ENCODE results near the gene TMPRSS13.

- TF ChIP-seq, protein P1, sequence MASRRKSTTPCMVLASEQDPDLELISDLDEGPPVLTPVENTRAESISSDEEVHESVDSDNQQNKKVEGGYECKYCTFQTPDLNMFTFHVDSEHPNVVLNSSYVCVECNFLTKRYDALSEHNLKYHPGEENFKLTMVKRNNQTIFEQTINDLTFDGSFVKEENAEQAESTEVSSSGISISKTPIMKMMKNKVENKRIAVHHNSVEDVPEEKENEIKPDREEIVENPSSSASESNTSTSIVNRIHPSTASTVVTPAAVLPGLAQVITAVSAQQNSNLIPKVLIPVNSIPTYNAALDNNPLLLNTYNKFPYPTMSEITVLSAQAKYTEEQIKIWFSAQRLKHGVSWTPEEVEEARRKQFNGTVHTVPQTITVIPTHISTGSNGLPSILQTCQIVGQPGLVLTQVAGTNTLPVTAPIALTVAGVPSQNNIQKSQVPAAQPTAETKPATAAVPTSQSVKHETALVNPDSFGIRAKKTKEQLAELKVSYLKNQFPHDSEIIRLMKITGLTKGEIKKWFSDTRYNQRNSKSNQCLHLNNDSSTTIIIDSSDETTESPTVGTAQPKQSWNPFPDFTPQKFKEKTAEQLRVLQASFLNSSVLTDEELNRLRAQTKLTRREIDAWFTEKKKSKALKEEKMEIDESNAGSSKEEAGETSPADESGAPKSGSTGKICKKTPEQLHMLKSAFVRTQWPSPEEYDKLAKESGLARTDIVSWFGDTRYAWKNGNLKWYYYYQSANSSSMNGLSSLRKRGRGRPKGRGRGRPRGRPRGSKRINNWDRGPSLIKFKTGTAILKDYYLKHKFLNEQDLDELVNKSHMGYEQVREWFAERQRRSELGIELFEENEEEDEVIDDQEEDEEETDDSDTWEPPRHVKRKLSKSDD (CRISPR knock-in tag; IDR thresholded peaks at IDR 0.05; ENCODE audit: low read depth): no peak
- TF ChIP-seq ZSCAN29 (CRISPR knock-in tag; conservative IDR thresholded peaks at IDR 0.05) (no peak), CEBPZ (IDR thresholded peaks at IDR 0.05; ENCODE audit: low read length) (no peak), POLR2AphosphoS5 (IDR thresholded peaks at IDR 0.05; ENCODE audit: low read depth, low read length) (no peak), GABPB1 (CRISPR knock-in tag; IDR thresholded peaks at IDR 0.05) (no peak), NFATC3 (CRISPR knock-in tag; IDR thresholded peaks at IDR 0.05) (no peak), ZNF205 (CRISPR knock-in tag; IDR thresholded peaks at IDR 0.05) (no peak), ASH2L (IDR thresholded peaks at IDR 0.05; ENCODE audit: insufficient read length, low read depth, low read length) (no peak), ZNF704 (CRISPR knock-in tag; IDR thresholded peaks at IDR 0.05; ENCODE audit: borderline replicate concordance) (no peak), ZNF431 (CRISPR knock-in tag; IDR thresholded peaks at IDR 0.05; ENCODE audit: borderline replicate concordance, low read depth) (no peak)
These were observed 17.1 kb upstream of the TMPRSS13 start for GRCh38 chr11:117946156-117946841.

Data from HepG2 (cell line).